Measurements from ENCODE around the gene RAMAC.

GRCh38 chr15:83015361-83015760, 29.4 kb downstream of the RAMAC start:
- TF ChIP-seq RXRA (IDR thresholded peaks at IDR 0.05; ENCODE audit: insufficient read depth, low read depth, low read length) (no peak), EP300 (IDR thresholded peaks at IDR 0.05; ENCODE audit: borderline replicate concordance in 1 of 2, low read depth in 2 of 2, low read length in 2 of 2) (no peak), EZH2 (IDR thresholded peaks at IDR 0.05; ENCODE audit: low read depth, low read length, severe bottlenecking) (no peak)
